SK-N-SH (cell line): Measurements from ENCODE around the gene KRTAP5-9.

Experiments
- FOXM1 ChIP-seq: IDR thresholded peaks from 2 replicates; pipeline ENCODE4 v1.4.0; 2012; ENCODE audit warnings: low read depth, mild to moderate bottlenecking
- MEF2A ChIP-seq: IDR thresholded peaks from 2 replicates; pipeline ENCODE4 v1.4.0; 2012; ENCODE audit warnings: low read depth, borderline replicate concordance
- MXI1 ChIP-seq: IDR thresholded peaks from 2 replicates; pipeline ENCODE4 v1.6.1; 2012; ENCODE audit warnings: mild to moderate bottlenecking, low read depth, low read length, improper control_type of control experiment
- POLR2AphosphoS5 ChIP-seq: IDR thresholded peaks from 2 replicates; pipeline ENCODE4 v1.6.1; 2012; ENCODE audit warnings: low read depth, low read length
- RAD21 ChIP-seq: IDR thresholded peaks from 2 replicates; pipeline ENCODE4 v1.6.1; 2012; ENCODE audit warnings: mild to moderate bottlenecking, low read length
- USF2 ChIP-seq: fragments of 150-350 bp; IDR thresholded peaks from 2 replicates; pipeline ENCODE4 v1.6.1; 2017; ENCODE audit warnings: antibody characterized with exemption, low read length, low read depth, borderline replicate concordance

GRCh38 chr11:71545405-71545966 is 2.7 kb upstream of the KRTAP5-9 start:
- TF ChIP-seq MEF2A (no peak), MXI1 (no peak), POLR2AphosphoS5 (no peak), RAD21 (no peak), USF2 (no peak), FOXM1 (no peak)
